GM19467 (cell line): Measurements from ENCODE around the gene KLHL22.
"Not testable (repeated sequence)": the region's sequence is repeated elsewhere in the genome, so short reads cannot be mapped to it uniquely, and the experiment has no call there.

Source experiments
- ATAC-seq: cut with Tn5 transposase; IDR thresholded peaks from one replicate; pipeline ENCODE4 v1.9.1; 2021; ENCODE audit warnings: mild to moderate bottlenecking, moderate library complexity; ENCODE audit not compliant: unreplicated experiment

KLHL22 gene

DNA sequence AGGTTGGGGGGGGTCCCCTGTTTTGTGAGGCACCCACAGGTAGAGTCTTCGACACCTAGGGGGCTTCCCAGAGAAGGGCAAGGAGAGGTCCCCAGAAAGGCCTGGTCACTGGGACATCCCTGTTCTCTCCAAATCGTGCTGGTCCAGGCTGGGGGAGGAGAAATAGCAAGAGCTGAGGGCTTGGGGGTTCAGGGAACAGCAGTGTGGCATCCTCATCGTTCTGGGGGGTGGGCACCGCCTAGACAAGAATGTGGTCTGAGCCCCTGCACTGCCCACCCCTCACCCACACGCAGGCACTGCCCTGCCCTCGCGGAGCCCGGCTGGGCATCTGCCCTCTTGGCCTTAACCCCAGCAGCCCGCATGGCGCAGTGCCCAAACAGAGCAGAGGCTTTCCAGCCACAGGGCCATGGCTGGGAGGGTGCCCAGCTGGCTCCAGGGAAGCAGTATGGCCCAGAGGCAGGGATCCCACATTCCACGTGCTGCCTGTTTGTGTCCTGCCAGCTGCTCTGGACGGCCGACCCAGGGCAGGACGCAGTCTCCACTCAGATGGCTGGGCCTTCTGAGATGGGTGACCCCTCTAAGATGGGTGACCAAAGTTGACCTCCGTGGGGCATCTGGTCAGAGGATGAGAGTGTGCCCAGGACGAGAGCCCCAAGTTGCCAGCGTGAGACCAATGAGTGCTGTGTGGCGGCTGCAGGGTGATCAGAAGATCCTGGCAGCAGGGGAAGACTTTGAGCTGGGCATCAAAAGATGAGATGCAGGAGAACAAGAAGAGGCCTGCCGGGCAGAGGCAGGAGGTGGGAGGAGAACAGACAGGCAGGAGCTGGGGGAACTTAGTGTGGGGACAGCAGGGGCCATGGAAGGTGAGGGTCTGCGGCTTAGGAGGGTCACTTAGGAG lies 72.3 kb downstream of the KLHL22 start:
- no peak for ATAC-seq

DNA sequence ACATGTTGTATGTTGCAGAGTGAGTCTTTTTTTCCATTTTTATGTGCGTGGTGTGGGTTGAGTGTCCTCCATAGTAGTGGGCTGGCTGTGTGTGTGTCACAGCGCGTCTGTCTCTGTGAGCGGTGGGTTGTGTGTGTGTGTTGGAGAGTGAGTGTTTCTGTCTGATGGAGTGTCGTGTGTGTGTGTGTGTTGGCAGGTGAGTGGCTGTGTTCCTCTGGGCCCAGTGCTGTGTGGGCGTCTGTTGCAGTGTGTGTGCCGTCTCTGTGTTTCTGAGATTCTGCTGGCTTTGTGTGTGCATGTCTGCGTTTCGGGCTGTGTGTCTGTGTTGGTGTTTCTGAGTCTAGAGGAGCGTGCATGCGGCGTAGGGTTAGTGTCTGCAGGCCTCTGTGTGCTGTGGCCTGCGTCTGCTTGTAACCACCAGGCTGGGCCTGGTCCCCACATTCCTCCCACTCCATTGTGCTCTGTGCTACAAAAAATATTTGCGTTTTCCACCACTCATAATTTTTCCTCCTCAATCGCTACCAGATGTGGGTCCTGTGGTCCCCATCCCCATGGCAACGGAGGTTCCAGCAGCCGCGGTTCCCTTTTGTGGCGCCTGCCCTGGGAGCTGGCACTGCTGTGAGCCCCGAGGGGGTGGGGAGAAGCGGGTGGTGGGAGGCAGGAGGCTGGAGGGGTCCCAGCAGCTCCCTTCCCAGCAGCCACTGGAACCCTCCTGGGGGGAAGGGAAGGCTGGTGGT lies 73.2 kb downstream of the KLHL22 start:
- no peak for ATAC-seq

DNA sequence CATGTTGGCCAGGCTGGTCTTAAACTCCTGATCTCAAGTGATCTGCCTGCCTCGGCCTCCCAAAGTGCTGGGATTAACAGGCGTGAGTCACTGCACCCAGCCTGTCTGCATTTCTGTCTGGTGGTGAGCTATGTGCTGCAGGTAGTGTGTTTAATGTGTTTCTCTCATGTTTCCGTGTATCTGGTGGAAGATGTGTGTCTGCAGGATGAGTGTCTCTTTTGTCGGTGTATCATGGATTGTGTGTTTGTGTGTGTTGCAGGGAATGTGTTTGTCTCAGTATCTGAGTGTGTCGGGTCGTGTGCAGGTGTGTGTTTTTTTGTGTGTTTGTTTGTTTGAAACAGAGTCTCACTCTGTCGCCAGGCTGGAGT lies 74.1 kb downstream of the KLHL22 start:
- ATAC-seq = no peak

DNA sequence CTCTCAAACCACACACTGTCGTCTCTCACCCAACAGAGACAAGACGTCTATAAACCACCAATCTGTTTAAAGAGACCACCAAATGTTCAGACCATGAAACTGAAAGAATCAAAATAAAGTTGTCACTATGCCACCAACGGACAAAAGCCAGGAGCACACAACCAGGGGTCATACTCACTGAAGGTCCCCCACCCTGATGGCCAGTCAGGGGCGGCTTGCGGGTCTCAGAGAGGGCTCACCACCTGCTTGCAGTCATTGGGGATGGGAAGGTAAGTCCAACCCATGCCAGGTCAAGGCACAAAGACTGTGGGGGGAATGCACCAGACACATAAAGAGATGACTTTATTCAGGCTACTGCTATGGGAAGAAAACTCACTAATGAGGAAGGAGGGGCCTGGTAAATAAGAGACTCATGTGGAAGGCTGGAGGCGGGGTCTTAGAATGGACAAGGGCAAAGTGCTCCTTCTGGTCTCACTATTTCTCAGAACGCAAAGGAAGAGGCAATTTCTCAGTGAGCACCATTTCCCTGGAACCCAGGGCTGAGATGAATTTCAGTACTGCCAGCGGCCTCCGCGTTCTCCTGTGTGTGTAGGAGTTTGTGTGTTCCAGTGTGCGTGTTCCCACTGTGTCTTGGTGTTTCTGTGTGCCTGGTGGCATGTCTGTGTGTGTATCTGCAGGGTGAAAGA lies 75.3 kb downstream of the KLHL22 start:
- ATAC-seq = no peak

DNA sequence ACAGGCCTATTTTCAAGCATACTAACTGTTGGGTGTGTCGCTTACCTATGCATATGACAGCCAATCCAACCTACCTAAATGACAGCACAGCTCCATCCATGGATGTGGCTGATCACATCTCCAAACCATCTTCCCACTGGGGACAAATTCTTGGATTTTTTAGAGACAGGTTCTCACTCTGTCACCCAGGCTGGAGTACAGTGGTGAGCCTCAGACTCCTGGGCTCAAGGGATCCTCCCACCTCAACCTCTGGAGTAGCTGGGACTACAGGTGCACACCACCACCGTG lies 76.0 kb downstream of the KLHL22 start:
- ATAC-seq = no peak

DNA sequence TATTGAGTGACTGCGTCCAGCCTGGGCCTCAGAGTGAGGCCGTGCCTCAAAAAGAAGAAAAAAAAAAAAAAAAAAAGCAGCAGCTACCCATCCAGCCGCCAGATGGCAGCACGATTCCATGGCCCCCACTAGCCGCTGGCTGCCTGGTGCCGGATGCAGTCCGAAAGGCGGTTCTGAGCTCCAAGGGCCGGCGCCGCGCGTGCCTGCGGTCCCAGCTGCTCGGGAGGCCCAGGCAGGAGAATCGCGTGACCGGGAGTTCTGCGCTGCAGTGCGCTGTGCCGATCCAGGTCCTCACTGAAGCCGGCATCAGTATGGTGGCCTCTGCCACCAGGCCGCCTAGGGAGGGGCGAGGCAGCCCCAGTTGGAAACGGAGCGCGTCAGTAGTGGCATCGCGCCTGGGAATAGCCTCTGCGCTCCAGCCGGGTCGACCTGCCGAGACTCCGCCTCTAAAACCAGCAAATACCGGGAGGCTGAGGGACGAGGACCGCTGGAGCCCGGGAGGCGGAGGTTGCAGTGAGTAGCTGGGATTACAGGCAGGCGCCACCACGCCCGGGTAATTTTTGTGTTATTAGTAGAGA lies 77.3 kb downstream of the KLHL22 start:
- no peak for ATAC-seq

DNA sequence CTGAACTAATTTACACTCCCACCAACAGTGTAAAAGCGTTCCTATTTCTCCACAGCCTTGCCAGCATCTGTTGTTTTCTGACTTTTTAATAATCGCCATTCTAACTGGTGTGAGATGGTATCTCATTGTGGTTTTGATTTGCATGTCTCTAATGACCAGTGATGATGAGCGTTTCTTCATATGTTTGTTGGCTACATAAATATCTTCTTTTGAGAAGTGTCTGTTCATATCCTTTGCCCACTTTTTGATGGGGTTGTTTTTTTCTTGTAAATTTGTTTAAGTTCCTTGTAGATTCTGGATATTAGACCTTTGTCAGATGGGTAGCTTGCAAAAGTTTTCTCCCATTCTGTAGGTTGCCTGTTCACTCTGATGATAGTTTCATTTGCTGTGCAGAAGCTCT lies 79.9 kb downstream of the KLHL22 start:
- not testable (repeated sequence) for ATAC-seq

DNA sequence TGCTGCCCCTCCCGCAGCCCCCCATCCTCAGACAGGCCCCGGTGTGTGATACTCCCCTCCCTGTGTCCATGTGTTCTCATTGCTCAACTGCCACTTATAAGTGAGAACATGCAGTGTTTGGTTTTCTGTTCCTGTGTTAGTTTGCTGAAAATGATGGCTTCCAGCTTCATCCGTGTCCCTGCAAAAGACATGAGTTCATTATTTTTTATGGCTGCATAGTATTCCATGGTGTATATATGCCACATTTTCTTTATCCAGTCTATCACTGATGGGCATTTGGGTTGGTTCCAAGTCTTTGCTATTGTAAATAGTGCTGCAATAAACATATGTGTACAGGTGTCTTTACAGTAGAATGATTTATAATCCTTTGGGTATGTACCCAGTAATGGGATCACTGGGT lies 80.4 kb downstream of the KLHL22 start:
- not testable (repeated sequence) for ATAC-seq

DNA sequence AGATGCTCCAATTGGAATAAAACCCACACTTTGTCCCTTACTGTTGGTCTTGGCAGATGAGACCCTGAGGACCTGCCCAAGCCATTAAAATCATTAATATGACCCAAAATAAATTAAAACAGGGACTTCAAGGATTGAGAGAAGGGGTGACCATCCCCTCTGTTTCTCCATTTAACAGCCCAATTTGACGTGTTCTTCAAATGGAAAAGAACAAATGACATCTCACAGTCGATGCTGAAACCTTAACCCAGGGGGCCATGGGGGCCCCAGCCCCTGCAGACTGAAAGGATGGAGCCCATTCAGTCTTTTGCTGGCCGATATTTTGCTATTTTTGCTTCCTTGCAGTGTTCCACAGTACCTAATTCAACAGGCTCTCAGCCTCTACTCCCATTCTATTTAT lies 81.1 kb downstream of the KLHL22 start:
- ATAC-seq = no peak

DNA sequence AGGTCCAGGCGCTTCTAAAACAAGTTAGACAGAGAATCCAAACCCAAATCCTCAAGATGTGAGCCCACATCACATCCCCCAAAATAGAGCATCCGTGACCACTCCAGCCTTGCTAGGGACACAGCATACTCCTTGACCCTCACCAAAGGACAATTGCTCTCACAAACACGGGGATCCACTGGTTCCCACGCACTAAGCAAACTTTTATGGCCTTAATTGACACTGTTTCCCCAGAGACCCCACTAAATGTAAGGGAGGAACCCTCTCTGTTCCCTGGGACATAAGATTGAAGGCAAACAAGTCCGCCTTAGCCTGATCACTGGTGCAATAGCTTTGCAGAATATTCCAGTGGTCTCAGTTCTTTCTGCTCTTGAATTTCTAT lies 81.5 kb downstream of the KLHL22 start:
- ATAC-seq = no peak

DNA sequence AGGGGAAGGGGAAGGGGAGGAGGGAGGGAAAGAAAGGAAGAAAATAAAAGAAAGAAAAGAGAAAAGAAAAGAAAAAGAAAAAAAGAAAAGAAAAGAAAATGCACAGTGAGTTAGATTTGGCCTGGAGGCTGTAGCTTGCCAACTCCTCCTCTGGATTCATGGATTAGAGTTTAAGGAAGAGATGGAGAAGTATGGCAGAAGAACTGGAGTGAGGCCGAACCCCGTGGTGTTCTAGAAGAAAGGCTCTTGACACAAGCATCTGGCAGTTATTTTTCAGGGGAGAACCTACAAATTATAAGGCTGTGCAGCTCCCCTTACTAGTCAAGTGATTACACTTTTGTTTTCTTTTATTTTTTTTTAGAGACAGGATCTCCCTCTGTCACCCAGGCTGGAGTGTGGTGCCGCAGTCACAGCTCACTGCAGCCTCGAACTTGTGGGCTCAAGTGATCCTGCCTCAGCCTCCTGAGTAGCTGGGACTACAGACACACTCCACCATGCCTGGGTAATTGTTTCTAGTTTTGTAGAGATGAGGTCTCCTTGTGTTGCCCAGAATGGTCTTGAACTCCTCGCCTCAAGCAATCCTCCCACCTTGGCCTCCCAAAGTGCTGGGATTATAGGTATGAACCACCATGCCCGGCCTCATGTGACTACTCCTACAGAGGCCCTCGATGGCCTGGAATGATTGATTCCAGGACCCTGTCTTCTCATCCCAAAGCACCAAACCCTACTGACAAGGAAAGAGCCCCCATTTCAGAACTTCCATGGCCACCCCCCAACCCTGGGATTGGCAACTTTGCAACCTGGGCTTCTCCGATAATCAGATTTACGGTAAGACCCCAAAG lies 82.2 kb downstream of the KLHL22 start:
- ATAC-seq = no peak

DNA sequence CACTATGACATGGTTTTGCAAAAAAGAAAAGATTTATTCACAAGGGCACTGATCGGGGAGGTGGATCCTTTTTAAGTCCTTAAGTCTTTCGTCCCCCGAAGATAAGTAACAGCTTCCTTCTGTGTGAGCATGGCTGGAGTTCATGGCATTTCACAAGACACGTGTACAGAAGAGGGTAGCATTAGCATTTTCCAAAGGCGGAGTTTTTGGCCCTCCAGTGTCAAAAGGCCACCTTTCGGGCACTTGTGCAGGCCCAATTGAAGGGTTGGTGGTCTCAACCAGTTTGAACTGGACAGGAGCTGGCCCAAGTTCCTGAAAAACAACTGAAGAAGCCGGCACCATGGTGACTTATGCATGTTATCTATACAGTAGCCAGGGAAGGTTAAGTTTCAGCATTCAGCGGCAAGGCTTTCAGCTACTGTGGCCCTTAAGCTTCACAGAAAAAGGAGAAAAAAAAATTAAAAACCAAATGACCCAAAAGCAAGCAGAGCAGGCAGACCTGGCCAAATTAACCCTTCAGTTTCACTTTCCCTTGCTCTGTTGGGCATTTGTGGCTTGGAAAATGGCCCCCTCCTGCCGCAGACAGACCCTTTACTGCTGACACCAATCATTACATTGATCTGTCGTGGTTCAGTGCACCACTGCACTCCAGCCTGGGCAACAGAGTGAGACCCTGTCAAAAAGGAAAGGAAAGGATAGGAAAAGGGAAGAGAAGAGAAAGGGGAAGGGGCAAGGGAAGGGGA lies 83.0 kb downstream of the KLHL22 start:
- ATAC-seq = no peak

DNA sequence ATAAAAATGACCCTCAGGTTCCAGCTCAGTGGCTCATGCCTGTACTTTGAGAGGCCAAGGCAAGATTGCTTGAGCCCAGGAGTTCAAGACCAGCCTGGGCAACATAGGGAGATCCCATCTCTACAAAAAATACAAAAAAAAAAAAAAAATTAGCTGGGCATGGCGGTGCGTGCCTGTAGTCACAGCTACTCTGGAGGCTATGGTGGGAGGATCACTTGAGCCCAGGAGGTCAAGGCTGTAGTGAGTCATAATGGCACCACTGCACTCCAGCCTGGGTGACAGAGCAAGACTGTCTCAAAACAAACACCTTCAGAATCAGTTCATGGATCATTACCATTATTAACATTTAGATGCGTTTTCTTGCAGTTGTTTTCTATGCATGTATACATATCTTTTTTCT lies 86.2 kb downstream of the KLHL22 start:
- not testable (repeated sequence) for ATAC-seq

DNA sequence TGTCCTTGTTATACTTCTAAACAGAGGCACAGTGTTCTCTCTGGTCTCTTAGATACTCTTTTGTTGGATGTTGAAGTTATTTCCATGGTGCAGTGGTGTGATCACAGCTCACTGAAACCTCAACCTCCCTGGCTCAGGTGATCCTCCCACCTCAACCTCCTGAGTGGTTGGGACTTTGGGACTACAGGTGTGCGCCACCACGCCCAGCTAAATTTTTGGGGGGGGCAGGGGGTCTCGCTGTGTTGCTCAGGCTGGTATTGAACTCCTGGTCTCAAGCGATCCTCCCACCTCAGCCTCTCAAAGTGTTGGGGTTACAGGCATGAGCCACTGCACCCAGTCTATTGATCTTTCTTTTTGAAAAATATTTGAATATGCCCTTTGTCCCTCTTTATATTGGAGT lies 86.7 kb downstream of the KLHL22 start:
- no peak for ATAC-seq

DNA sequence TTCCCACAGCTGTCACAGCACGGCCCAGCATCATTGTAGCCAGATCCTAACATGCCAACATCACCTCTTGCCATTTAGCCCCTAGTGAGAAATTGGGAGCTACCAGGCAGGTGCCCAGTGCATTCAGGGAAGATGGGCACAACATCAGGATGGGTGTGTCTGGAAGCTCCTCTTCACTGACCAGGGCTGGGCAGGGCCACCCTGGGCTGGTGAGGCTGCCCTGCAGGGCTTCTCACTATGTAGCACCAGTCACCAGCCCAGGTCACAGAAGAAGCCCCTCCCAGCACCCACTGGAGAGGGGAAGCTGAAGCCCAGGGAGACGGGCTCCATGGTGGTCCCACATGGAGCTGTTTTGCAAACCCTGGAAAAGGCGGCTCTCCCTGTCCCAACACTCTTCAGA lies 87.8 kb downstream of the KLHL22 start:
- ATAC-seq = no peak

DNA sequence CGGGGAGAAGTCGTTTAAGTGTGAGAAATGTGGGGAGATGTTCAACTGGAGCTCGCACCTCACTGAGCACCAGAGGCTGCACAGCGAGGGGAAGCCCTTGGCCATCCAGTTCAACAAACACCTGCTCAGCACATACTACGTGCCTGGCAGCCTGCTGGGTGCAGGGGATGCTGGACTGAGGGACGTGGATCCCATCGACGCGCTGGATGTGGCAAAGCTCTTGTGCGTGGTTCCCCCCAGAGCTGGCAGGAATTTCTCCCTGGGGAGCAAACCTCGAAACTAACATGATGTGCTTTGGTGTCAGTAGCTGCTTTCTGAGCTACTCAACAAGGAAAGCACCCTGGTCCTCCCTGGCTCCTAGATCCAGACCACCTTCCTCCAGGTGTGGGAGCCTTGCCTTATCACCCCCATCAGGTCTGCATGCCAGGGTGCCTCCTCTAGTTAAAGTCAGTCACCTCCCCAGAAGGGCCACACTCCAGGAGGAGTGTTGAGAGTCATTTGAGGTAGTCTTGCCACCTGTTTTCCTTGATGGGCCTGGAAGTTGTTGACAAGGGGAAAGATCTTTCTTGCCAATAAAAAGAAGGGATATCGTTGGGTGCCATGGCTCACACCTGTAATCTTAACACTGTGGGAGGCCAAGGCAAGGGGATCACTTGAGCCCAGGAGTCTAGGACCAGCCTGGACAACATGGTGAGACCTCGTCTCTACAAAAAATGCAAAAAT lies 88.7 kb downstream of the KLHL22 start:
- no peak for ATAC-seq

DNA sequence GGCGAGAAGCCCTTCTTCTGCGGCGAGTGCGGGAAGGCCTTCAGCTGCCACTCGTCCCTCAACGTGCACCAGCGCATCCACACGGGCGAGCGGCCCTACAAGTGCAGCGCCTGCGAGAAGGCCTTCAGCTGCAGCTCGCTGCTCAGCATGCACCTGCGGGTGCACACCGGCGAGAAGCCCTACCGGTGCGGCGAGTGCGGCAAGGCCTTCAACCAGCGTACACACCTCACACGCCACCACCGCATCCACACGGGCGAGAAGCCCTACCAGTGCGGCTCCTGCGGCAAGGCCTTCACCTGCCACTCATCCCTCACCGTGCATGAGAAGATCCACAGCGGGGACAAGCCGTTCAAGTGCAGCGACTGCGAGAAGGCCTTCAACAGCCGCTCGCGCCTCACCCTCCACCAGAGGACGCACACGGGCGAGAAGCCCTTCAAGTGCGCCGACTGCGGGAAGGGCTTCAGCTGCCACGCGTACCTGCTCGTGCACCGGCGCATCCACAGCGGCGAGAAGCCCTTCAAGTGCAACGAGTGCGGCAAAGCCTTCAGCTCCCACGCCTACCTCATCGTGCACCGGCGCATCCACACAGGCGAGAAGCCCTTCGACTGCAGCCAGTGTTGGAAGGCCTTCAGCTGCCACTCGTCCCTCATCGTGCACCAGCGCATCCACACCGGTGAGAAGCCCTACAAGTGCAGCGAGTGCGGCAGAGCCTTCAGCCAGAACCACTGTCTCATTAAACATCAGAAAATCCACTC lies 89.5 kb downstream of the KLHL22 start:
- no peak for ATAC-seq

DNA sequence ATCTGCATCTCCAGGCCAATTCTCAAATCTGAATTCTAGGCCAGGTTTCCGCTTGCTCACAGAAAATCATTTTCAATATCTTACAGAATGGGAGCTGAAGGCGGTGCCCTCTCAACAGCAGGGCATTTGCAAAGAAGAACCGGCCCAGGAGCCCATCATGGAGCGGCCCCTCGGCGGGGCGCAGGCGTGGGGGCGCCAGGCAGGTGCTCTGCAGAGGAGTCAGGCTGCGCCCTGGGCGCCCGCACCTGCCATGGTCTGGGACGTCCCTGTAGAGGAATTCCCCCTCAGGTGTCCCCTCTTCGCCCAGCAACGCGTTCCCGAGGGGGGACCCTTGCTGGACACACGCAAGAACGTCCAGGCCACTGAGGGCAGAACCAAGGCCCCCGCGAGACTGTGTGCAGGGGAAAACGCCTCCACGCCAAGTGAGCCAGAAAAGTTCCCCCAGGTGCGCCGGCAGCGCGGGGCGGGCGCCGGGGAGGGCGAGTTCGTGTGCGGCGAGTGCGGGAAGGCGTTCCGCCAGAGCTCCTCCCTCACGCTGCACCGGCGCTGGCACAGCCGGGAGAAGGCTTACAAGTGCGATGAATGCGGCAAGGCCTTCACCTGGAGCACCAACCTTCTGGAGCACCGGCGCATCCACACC lies 90.2 kb downstream of the KLHL22 start:
- no peak for ATAC-seq
